ENCODE results near the gene KCNMA1. TPM values are rescaled to one million over a fixed set of nuclear protein-coding genes. Genes with fewer than 3 reads are reported as not detected.

The KCNMA1 gene
- total and polyA plus RNA-seq, 10 of the 15 experiments (the other 5 are each of a cell fraction or from before 2014, with no cell fraction given), result 8.5 to 77.0 (median 21.3) TPM

DNA sequence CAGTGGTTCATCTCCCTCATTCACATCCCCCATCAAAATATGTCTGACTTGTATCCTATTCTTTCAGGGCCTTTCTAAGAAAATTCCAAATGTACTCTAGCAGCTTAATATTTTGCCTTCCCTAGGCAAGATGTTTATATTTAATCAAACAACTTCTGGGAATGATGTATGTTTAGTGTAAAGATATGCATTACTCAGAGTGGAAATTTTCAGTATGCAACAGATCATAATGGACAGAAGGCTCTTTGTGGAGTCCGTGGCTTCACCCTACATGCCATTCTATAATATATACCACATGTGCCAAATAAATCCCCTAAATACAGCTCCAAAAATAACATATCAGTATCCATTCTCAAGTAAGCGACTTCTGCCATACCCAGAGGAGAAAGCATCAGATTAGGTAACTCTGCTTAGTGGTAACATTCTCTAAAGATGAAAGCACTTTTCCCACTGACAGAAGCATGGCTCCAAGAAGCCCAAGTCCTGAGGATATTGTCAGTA, 316.6 kb downstream of the KCNMA1 start:
- Histone ChIP-seq H3K9me3 (replicated peaks; ENCODE audit: control insufficient read depth, insufficient read depth, low read length) (no peaks in the 10 kb centered on the region), H3K36me3 (ENCODE audit: control insufficient read depth in 2 of 2, insufficient read depth in 2 of 2, low read length in 1 of 2) (no peaks in the 10 kb centered on the region), H2AFZ (ENCODE audit: control insufficient read depth, low read depth, low read length) (no peak overlapping the region), H3K27me3 (replicated peaks in 1 of 2; ENCODE audit: control insufficient read depth in 2 of 2, insufficient read depth in 2 of 2, low read length in 1 of 2) (no peaks in the 10 kb centered on the region), H3K27ac (ENCODE audit: control insufficient read depth, insufficient read depth) (no peak overlapping the region), H4K20me1 (ENCODE audit: control insufficient read depth, insufficient read depth) (no peaks in the 10 kb centered on the region), H3K4me1 (ENCODE audit: control insufficient read depth, insufficient read depth, low read length) (no peaks in the 10 kb centered on the region), H3K4me3 (no peak overlapping the region), H3K4me2 (ENCODE audit: control insufficient read depth, insufficient read depth) (no peak overlapping the region), H3K9ac (ENCODE audit: control insufficient read depth, insufficient read depth, low read length) (no peak overlapping the region), H3K79me2 (ENCODE audit: control insufficient read depth, insufficient read depth, low read length) (no peaks in the 10 kb centered on the region)
- TF ChIP-seq RELA (IDR thresholded peaks at IDR 0.05; ENCODE audit: borderline replicate concordance, partially characterized antibody) (no peak), MXI1 (IDR thresholded peaks at IDR 0.05; ENCODE audit: low read depth, low read length) (no peak), SIN3A (IDR thresholded peaks at IDR 0.05; ENCODE audit: low read depth, low read length) (no peak), SUPT20H (IDR thresholded peaks at IDR 0.05; ENCODE audit: borderline replicate concordance, control insufficient read depth, low read depth, low read length) (no peak), NFXL1 (IDR thresholded peaks at IDR 0.05; ENCODE audit: borderline replicate concordance) (no peak), RAD51 (IDR thresholded peaks at IDR 0.05) (no peak), PML (IDR thresholded peaks at IDR 0.05; ENCODE audit: low read length) (no peak), SRF (IDR thresholded peaks at IDR 0.05; ENCODE audit: low read depth in 2 of 2, low read length in 2 of 2) (no peak), SMC3 (IDR thresholded peaks at IDR 0.05; ENCODE audit: borderline replicate concordance, low read length) (no peak), POLR2AphosphoS2 (IDR thresholded peaks at IDR 0.05; ENCODE audit: low read depth, low read length) (no peak), ELK1 (IDR thresholded peaks at IDR 0.05; ENCODE audit: low read depth, low read length) (no peak), HDAC6 (IDR thresholded peaks at IDR 0.05; ENCODE audit: unreplicated experiment) (no peak)
- TF ChIP-seq, protein P1, sequence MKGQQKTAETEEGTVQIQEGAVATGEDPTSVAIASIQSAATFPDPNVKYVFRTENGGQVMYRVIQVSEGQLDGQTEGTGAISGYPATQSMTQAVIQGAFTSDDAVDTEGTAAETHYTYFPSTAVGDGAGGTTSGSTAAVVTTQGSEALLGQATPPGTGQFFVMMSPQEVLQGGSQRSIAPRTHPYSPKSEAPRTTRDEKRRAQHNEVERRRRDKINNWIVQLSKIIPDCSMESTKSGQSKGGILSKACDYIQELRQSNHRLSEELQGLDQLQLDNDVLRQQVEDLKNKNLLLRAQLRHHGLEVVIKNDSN (IDR thresholded peaks at IDR 0.05; ENCODE audit: borderline replicate concordance, extremely low read length, insufficient read depth, low read depth, low read length), result no peak
- BruUV-seq (replicated peaks), result no TSS peak
- WGBS (ENCODE audit: insufficient coverage, insufficient replicate concordance, low lambda C conversion rate, missing lambda C conversion rate), result 4% methylated on average over 2 of the region's 2 CpGs
- ChIA-PET CTCF (interaction anchor here (1.0 kb wide), 2 partner anchors 33 to 69 kb away, joined by 3 read pairs; no protein-coding TSS in a partner anchor), RAD21 (ENCODE audit: unreplicated experiment) (no interaction called here), SMC1A (ENCODE audit: uncharacterized antibody, unreplicated experiment) (no interaction called here), POLR2A (no interaction called here)
- in situ Hi-C loops (cut with MboI), result no loop called here
- intact Hi-C loops (cut with micrococcal nuclease; ENCODE audit: unreplicated experiment), result no loop called here
- FAIRE-seq (no peak), ATAC-seq (no peak), DNase-seq (ENCODE audit: low read depth, low spot score) (no peak)
